Fibroblast of skin of left quadriceps (primary cell): Measurements from ENCODE around the gene WNK2.

ENCODE experiments used
- DNase-seq, 2 experiments: peaks; one replicate each; pipeline ENCODE4 v3.0.0-alpha.2; 2013; ENCODE audit warnings: low read depth in 2 of 2

The WNK2 gene

GRCh38 chr9:93254806-93255493 lies 71.0 kb downstream of the WNK2 start:
- DNase-seq = no peak

- DNase-seq = no peak
Observed at GRCh38 chr9:93255494-93255867, 71.5 kb downstream of the WNK2 start.

GRCh38 chr9:93255994-93256877 lies 72.3 kb downstream of the WNK2 start:
- DNase-seq = no peak

GRCh38 chr9:93256878-93257807 lies 73.2 kb downstream of the WNK2 start:
- no peak for DNase-seq

- DNase-seq = no peak
Observed at GRCh38 chr9:93257808-93258331, 73.9 kb downstream of the WNK2 start.

GRCh38 chr9:93258419-93258817 lies 74.5 kb downstream of the WNK2 start:
- DNase-seq = no peak

- no peak for DNase-seq
Observed at GRCh38 chr9:93258818-93259489, 75.0 kb downstream of the WNK2 start.

GRCh38 chr9:93259490-93260262 lies 75.7 kb downstream of the WNK2 start:
- no peak for DNase-seq

GRCh38 chr9:93260263-93261066 lies 76.5 kb downstream of the WNK2 start:
- no peak for DNase-seq

GRCh38 chr9:93261281-93261680 lies 77.3 kb downstream of the WNK2 start:
- no peak for DNase-seq

- no peak for DNase-seq
Observed at GRCh38 chr9:93261735-93262523, 78.0 kb downstream of the WNK2 start.

- no peak for DNase-seq
Observed at GRCh38 chr9:93262537-93263310, 78.8 kb downstream of the WNK2 start.

- no peak for DNase-seq
Observed at GRCh38 chr9:93263334-93264229, 79.6 kb downstream of the WNK2 start.

- no peak for DNase-seq
Observed at GRCh38 chr9:93264338-93265125, 80.6 kb downstream of the WNK2 start.

- DNase-seq = no peak
Observed at GRCh38 chr9:93265301-93265971, 81.5 kb downstream of the WNK2 start.

- no peak for DNase-seq
Observed at GRCh38 chr9:93265972-93266371, 82.0 kb downstream of the WNK2 start.
